Parathyroid adenoma (tissue), 2 donors: ENCODE measurements around the gene EML3.

ENCODE experiments used
- H2AFZ ChIP-seq: fragments of 300-600 bp; sonication (generic); one replicate; pipeline ENCODE4 v1.7.0; 2017; ENCODE audit warnings: antibody characterized with exemption, mild to moderate bottlenecking
- H3K27ac ChIP-seq: fragments of 300-600 bp; sonication (generic); one replicate; pipeline ENCODE4 v1.7.0; 2017
- H3K27me3 ChIP-seq: fragments of 300-600 bp; sonication (generic); one replicate; pipeline ENCODE4 v1.7.0; 2017; ENCODE audit warnings: low read length; ENCODE audit not compliant: control insufficient read depth, insufficient read depth
- H3K36me3 ChIP-seq: fragments of 300-600 bp; sonication (generic); one replicate; pipeline ENCODE4 v1.7.0; 2017; ENCODE audit warnings: low read length; ENCODE audit not compliant: control insufficient read depth, insufficient read depth
- H3K4me1 ChIP-seq: fragments of 300-600 bp; sonication (generic); one replicate; pipeline ENCODE4 v1.7.0; 2017; ENCODE audit warnings: control low read depth
- H3K4me2 ChIP-seq: fragments of 300-600 bp; sonication (generic); one replicate; pipeline ENCODE4 v1.7.0; 2017; ENCODE audit warnings: low read length
- H3K4me3 ChIP-seq: fragments of 300-600 bp; sonication (generic); one replicate; pipeline ENCODE4 v1.7.0; 2017; ENCODE audit warnings: low read depth, low read length
- H3K79me2 ChIP-seq: fragments of 300-600 bp; sonication (generic); one replicate; pipeline ENCODE4 v1.7.0; 2017; ENCODE audit warnings: control low read depth
- H3K9ac ChIP-seq: fragments of 300-600 bp; sonication (generic); one replicate; pipeline ENCODE4 v1.7.0; 2017; ENCODE audit warnings: mild to moderate bottlenecking
- H3K9me3 ChIP-seq: fragments of 300-600 bp; sonication (generic); one replicate; pipeline ENCODE4 v1.7.0; 2017; ENCODE audit warnings: low read length; ENCODE audit not compliant: control insufficient read depth
- TF ChIP-seq, protein P1 (sequence below): fragments of 300-600 bp; sonication (generic); IDR thresholded peaks from one replicate; pipeline ENCODE4 v1.7.0; 2017; ENCODE audit warnings: antibody characterized with exemption, mild to moderate bottlenecking
- donor health status: primary hyperparathyroidism.

EML3 gene

DNA sequence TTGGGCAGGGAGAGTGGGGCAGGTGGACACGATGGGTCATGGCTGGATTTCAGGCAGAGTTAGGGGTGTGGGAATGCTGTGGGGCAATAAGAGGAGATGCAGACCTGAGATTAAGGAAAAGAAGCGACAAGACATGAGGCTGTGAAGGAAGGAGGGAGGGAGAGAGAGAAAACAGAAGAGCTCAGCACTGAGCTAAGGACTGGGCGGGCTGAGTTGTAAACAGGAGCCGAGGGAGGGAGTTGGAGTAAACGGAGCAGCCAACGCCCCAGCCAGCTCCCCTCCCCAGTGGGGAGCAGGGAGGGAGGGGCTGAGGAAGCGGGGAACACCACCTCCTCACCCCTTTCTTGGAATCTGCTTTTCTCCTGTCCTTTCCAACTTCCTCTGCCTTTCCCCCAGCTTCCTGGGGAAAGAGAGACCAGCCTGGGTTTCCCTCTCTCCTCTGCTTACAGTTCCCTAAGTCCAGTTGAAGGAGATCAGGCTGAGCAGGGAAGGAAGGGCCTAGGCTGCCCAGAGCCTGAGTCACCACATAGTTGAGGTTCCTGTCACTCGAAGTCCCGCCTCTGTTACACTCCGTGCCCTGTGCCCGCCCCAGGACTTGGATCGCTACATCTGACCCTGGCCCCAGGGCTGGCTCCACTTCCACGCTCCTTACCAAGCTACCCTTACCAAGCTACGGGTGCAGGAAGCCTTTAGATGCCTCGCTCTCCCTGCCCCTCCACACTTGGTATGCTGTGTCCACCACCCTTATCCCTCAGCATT, 59.3 kb downstream of the EML3 start:
- Histone ChIP-seq H2AFZ (peak overlapping the region; percentile 84), H3K4me1 (peaks cover 44% of the 10 kb centered on the region), H3K4me2 (peak overlapping the region; percentile 57), H3K27ac (peak overlapping the region; percentile 98), H3K9me3 (no peaks in the 10 kb centered on the region), H3K27me3 (no peaks in the 10 kb centered on the region), H3K36me3 (no peaks in the 10 kb centered on the region), H3K9ac (no peak overlapping the region), H3K4me3 (peak overlapping the region; percentile 23), H3K79me2 (no peaks in the 10 kb centered on the region)
- TF ChIP-seq, protein P1, sequence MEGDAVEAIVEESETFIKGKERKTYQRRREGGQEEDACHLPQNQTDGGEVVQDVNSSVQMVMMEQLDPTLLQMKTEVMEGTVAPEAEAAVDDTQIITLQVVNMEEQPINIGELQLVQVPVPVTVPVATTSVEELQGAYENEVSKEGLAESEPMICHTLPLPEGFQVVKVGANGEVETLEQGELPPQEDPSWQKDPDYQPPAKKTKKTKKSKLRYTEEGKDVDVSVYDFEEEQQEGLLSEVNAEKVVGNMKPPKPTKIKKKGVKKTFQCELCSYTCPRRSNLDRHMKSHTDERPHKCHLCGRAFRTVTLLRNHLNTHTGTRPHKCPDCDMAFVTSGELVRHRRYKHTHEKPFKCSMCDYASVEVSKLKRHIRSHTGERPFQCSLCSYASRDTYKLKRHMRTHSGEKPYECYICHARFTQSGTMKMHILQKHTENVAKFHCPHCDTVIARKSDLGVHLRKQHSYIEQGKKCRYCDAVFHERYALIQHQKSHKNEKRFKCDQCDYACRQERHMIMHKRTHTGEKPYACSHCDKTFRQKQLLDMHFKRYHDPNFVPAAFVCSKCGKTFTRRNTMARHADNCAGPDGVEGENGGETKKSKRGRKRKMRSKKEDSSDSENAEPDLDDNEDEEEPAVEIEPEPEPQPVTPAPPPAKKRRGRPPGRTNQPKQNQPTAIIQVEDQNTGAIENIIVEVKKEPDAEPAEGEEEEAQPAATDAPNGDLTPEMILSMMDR, result no peak

DNA sequence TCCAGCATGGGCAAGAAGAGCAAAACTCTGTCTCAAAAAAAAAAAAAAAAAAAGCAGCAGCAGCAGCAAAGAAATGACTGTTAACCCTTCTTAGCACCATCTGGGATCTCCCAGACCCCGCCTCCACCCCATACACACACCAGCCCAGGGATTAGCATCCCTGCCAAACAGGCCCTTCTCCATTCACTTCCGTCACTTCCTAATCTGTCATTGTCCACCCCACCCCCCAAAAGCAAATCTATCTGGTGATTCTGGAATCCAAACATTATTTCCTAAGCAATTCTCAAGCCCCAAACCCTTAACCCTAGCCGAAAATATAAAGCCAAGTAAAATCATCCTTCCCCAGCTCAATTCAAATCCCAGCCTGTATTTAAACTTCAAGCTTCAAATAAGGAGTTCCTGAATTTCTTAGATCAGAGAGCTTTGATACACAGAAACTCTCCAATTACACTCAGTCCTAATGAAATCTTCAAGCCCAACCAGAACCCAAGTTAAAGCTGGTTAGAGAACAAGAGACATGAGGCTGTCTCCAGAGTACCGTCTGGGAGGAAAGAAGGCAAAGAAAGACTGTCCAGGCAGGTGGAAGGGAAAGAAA, 60.0 kb downstream of the EML3 start:
- peak overlapping the region; percentile 23 for H3K4me3 ChIP-seq
- TF ChIP-seq, protein P1, result no peak
- no peaks in the 10 kb centered on the region for H3K27me3 ChIP-seq

More for the DNA sequence above, 60.0 kb downstream of the EML3 start:
- no peaks in the 10 kb centered on the region for H3K79me2 ChIP-seq
- no peaks in the 10 kb centered on the region for H3K36me3 ChIP-seq
- H3K9ac ChIP-seq, result no peak overlapping the region
- H3K27ac ChIP-seq, result peak overlapping the region; percentile 98
- peak overlapping the region; percentile 84 for H2AFZ ChIP-seq
- H3K4me1 ChIP-seq, result peaks cover 43% of the 10 kb centered on the region
- H3K9me3 ChIP-seq, result no peaks in the 10 kb centered on the region
- peak overlapping the region; percentile 57 for H3K4me2 ChIP-seq
